ENCODE data around the gene KCNIP1.

The KCNIP1 gene

GRCh38 chr5:170755679-170756456, 252.0 kb downstream of the KCNIP1 start:
- in situ Hi-C loops (cut with HindIII; ENCODE audit: low sequenced_read_pairs): no loop called here
- no peak overlapping the region for H3K4me3 ChIP-seq (ENCODE audit: low read depth, low read length)
- TF ChIP-seq CTCF (IDR thresholded peaks at IDR 0.05; ENCODE audit: low read depth, low read length): no peak
- DNase-seq (ENCODE audit: low read depth, low spot score): no peak

GRCh38 chr5:170756691-170757090, 252.9 kb downstream of the KCNIP1 start:
- in situ Hi-C loops (cut with HindIII; ENCODE audit: low sequenced_read_pairs): no loop called here
- DNase-seq (ENCODE audit: low read depth, low spot score): no peak
- H3K4me3 ChIP-seq (ENCODE audit: low read depth, low read length): no peak overlapping the region
- no peak for TF ChIP-seq CTCF (IDR thresholded peaks at IDR 0.05; ENCODE audit: low read depth, low read length)

- TF ChIP-seq CTCF (IDR thresholded peaks at IDR 0.05; ENCODE audit: low read depth, low read length): no peak
- in situ Hi-C loops (cut with HindIII; ENCODE audit: low sequenced_read_pairs): no loop called here
These were observed 253.4 kb downstream of the KCNIP1 start for GRCh38 chr5:170757182-170757601.

GRCh38 chr5:170757669-170758068, 253.8 kb downstream of the KCNIP1 start:
- TF ChIP-seq CTCF (IDR thresholded peaks at IDR 0.05; ENCODE audit: low read depth, low read length): no peak
- DNase-seq (ENCODE audit: low read depth, low spot score): no peak
- in situ Hi-C loops (cut with HindIII; ENCODE audit: low sequenced_read_pairs): no loop called here
- H3K4me3 ChIP-seq (ENCODE audit: low read depth, low read length): no peak overlapping the region

More at GRCh38 chr5:170757182-170757601, 253.4 kb downstream of the KCNIP1 start:
- DNase-seq (ENCODE audit: low read depth, low spot score): peak; percentile 21
- no peak overlapping the region for H3K4me3 ChIP-seq (ENCODE audit: low read depth, low read length)

GRCh38 chr5:170758481-170758880, 254.7 kb downstream of the KCNIP1 start:
- in situ Hi-C loops (cut with HindIII; ENCODE audit: low sequenced_read_pairs): no loop called here
- H3K4me3 ChIP-seq (ENCODE audit: low read depth, low read length): no peak overlapping the region
- no peak for TF ChIP-seq CTCF (IDR thresholded peaks at IDR 0.05; ENCODE audit: low read depth, low read length)

GRCh38 chr5:170760113-170760512, 256.3 kb downstream of the KCNIP1 start:
- in situ Hi-C loops (cut with HindIII; ENCODE audit: low sequenced_read_pairs): no loop called here
- TF ChIP-seq CTCF (IDR thresholded peaks at IDR 0.05; ENCODE audit: low read depth, low read length): no peak
- no peak overlapping the region for H3K4me3 ChIP-seq (ENCODE audit: low read depth, low read length)
- no peak for DNase-seq (ENCODE audit: low read depth, low spot score)

More at GRCh38 chr5:170758481-170758880, 254.7 kb downstream of the KCNIP1 start:
- no peak for DNase-seq (ENCODE audit: low read depth, low spot score)
